ENCODE data around the gene MINDY2.

DNA sequence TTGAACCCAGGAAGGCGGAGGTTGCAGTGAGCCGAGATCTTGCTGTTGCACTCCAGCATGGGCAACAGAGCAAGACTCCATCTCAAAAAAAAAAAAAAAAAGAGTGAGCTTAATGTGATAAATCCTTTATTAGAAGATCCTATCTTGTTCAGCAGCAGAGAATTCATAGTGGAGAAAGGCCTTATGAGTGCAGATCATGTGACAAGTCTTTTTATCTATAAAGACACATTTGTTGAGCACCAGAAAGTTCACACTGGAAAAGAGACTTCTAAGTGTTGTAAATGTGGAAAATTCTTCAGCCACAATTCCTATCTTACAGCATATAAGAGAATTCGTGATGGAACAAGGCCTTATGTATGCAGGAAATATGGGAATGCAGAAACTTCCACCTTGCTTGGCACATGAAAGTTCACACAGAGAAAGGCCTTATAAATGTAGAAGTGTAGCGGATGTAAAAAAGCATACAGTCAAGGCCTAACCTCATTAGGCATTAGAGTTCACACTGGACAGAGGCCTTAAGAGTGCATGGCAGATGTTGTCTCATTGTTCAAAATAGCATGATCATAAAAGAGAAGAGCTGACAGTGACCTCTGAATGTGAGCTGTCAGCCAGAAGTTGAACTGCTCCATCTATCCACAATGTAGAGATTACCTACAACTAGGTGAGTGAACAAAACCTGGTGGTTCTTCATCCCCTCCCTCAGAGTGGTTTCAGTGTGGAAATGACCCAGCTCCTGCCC lies 38.3 kb upstream of the MINDY2 start:
- TF ChIP-seq, protein P1, sequence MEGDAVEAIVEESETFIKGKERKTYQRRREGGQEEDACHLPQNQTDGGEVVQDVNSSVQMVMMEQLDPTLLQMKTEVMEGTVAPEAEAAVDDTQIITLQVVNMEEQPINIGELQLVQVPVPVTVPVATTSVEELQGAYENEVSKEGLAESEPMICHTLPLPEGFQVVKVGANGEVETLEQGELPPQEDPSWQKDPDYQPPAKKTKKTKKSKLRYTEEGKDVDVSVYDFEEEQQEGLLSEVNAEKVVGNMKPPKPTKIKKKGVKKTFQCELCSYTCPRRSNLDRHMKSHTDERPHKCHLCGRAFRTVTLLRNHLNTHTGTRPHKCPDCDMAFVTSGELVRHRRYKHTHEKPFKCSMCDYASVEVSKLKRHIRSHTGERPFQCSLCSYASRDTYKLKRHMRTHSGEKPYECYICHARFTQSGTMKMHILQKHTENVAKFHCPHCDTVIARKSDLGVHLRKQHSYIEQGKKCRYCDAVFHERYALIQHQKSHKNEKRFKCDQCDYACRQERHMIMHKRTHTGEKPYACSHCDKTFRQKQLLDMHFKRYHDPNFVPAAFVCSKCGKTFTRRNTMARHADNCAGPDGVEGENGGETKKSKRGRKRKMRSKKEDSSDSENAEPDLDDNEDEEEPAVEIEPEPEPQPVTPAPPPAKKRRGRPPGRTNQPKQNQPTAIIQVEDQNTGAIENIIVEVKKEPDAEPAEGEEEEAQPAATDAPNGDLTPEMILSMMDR (IDR thresholded peaks at IDR 0.05), result no peak
- TF ChIP-seq POLR2A (IDR thresholded peaks at IDR 0.05), result no peak

All from right lobe of liver (tissue), 4 donors.